Mammary epithelial cell (primary cell): Measurements from ENCODE around the gene SEPSECS.

ENCODE experiments used
- EZH2 ChIP-seq: IDR thresholded peaks from 2 replicates; pipeline ENCODE4 v1.6.1; 2012; ENCODE audit warnings: low read length, inconsistent platforms, borderline replicate concordance
- TF ChIP-seq, protein P1 (sequence below), 2 donors: IDR thresholded peaks in 1 of 2; conservative IDR thresholded peaks in 1 of 2; 2 replicates each; pipeline ENCODE4 v1.5.1; 2011 to 2012; ENCODE audit warnings: inconsistent platforms in 2 of 2, low read length in 2 of 2, mild to moderate bottlenecking in 2 of 2, control low read depth in 1 of 2, low read depth in 1 of 2; ENCODE audit not compliant: insufficient read depth in 1 of 2; ENCODE audit errors: extremely low read depth in 1 of 2

DNA sequence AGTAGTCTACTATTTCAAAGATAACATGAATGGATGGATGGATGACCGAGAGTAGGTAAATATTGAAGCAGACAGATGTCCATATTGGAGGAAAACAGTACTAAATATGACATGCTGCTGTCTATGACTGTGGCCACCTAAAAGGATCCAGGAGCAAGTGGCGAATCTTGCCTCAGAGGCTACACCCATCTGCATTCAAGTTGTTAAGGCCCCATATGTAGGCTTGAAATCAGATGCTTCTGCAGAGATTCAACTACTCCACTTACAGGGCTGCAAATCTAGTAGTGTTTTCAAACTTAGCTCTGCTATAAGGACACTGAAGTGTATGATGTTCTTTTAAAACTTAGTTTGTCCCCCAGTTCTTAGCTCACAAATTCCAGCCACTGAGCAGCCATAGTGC lies 28.9 kb downstream of the SEPSECS start:
- TF ChIP-seq, protein P1, sequence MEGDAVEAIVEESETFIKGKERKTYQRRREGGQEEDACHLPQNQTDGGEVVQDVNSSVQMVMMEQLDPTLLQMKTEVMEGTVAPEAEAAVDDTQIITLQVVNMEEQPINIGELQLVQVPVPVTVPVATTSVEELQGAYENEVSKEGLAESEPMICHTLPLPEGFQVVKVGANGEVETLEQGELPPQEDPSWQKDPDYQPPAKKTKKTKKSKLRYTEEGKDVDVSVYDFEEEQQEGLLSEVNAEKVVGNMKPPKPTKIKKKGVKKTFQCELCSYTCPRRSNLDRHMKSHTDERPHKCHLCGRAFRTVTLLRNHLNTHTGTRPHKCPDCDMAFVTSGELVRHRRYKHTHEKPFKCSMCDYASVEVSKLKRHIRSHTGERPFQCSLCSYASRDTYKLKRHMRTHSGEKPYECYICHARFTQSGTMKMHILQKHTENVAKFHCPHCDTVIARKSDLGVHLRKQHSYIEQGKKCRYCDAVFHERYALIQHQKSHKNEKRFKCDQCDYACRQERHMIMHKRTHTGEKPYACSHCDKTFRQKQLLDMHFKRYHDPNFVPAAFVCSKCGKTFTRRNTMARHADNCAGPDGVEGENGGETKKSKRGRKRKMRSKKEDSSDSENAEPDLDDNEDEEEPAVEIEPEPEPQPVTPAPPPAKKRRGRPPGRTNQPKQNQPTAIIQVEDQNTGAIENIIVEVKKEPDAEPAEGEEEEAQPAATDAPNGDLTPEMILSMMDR (conservative IDR thresholded peaks at IDR 0.05 in 1 of 2, IDR thresholded peaks at IDR 0.05 in 1 of 2; ENCODE audit: extremely low read depth in 1 of 2, insufficient read depth in 1 of 2, low read depth in 1 of 2, low read length in 2 of 2): no peak
- TF ChIP-seq EZH2: no peak
